Liver (tissue), 9 donors: ENCODE measurements around the gene NEURL1. TPM values are rescaled to one million over a fixed set of nuclear protein-coding genes. Genes with fewer than 3 reads are reported as not detected.
A peak's percentile ranks its signal among the peaks of the same experiment; 100 is the strongest.

Experiments
- DNase-seq: peaks from one replicate; pipeline ENCODE4 v3.0.0-alpha.2; 2017; ENCODE audit warnings: low spot score
- H3K27ac ChIP-seq, 2 donors: one replicate each; pipeline ENCODE4 v1.7.0; 2013; ENCODE audit warnings: inconsistent platforms in 2 of 2, low read length in 2 of 2, control low read depth in 1 of 2, low read depth in 1 of 2, mild to moderate bottlenecking in 1 of 2
- H3K27me3 ChIP-seq, 4 donors: one replicate each; pipeline versions ENCODE4 v1.6.1 to v1.7.0; 2013; ENCODE audit warnings: low read length in 3 of 4, inconsistent platforms in 1 of 4, mild to moderate bottlenecking in 1 of 4, moderate library complexity in 1 of 4; ENCODE audit not compliant: control insufficient read depth in 4 of 4, insufficient read depth in 4 of 4
- H3K36me3 ChIP-seq, 4 donors: one replicate each; pipeline versions ENCODE4 v1.6.1 to v1.7.0; 2013; ENCODE audit warnings: low read length in 3 of 4, mild to moderate bottlenecking in 3 of 4, low read depth in 1 of 4, moderate library complexity in 1 of 4; ENCODE audit not compliant: control insufficient read depth in 4 of 4, insufficient read depth in 3 of 4
- H3K4me1 ChIP-seq, 4 donors: one replicate each; pipeline versions ENCODE4 v1.6.1 to v1.7.0; 2013; ENCODE audit warnings: low read length in 3 of 4, mild to moderate bottlenecking in 3 of 4, moderate library complexity in 1 of 4; ENCODE audit not compliant: control insufficient read depth in 4 of 4, insufficient read depth in 4 of 4
- H3K4me3 ChIP-seq, 3 donors: one replicate each; pipeline versions ENCODE4 v1.6.1 to v1.7.0; 2013; ENCODE audit warnings: low read length in 3 of 3, control low read depth in 1 of 3, low read depth in 1 of 3, mild to moderate bottlenecking in 1 of 3
- H3K9ac ChIP-seq, 2 donors: one replicate each; pipeline ENCODE4 v1.7.0; 2013; ENCODE audit warnings: low read length in 2 of 2, mild to moderate bottlenecking in 2 of 2, moderate library complexity in 2 of 2, control low read depth in 1 of 2, low read depth in 1 of 2
- H3K9me3 ChIP-seq, 4 donors: one replicate each; pipeline versions ENCODE4 v1.6.1 to v1.7.0; 2013; ENCODE audit warnings: low read length in 3 of 4; ENCODE audit not compliant: control insufficient read depth in 4 of 4
- ATF3 ChIP-seq: IDR thresholded peaks from 2 replicates; pipeline ENCODE4 v1.6.1; 2016; ENCODE audit warnings: antibody characterized with exemption
- EGR1 ChIP-seq, 2 donors: IDR thresholded peaks; 2 replicates each; pipeline ENCODE4 v1.6.1; 2016 to 2018; ENCODE audit warnings: antibody characterized with exemption in 2 of 2, low read depth in 2 of 2
- FOXA1 ChIP-seq: IDR thresholded peaks from 2 replicates; pipeline ENCODE4 v1.6.1; 2016; ENCODE audit warnings: antibody characterized with exemption
- FOXA2 ChIP-seq: IDR thresholded peaks from 2 replicates; pipeline ENCODE4 v1.6.1; 2016; ENCODE audit warnings: antibody characterized with exemption
- HNF4A ChIP-seq, 2 donors: conservative IDR thresholded peaks; 2 replicates each; pipeline ENCODE4 v1.6.1; 2016; ENCODE audit warnings: antibody characterized with exemption in 2 of 2, mild to moderate bottlenecking in 2 of 2
- JUND ChIP-seq, 2 donors: IDR thresholded peaks; 2 replicates each; pipeline ENCODE4 v1.6.1; 2016; ENCODE audit warnings: antibody characterized with exemption in 2 of 2
- MAX ChIP-seq: IDR thresholded peaks from 2 replicates; pipeline ENCODE4 v1.6.1; 2016; ENCODE audit warnings: antibody characterized with exemption
- NR2F2 ChIP-seq: IDR thresholded peaks from 2 replicates; pipeline ENCODE4 v1.6.1; 2016; ENCODE audit warnings: antibody characterized with exemption
- RAD21 ChIP-seq, 2 donors: IDR thresholded peaks; 2 replicates each; pipeline ENCODE4 v1.6.1; 2016; ENCODE audit warnings: antibody characterized with exemption in 2 of 2, mild to moderate bottlenecking in 2 of 2
- REST ChIP-seq: IDR thresholded peaks from 2 replicates; pipeline ENCODE4 v1.6.1; 2016; ENCODE audit warnings: antibody characterized with exemption, mild to moderate bottlenecking
- RXRA ChIP-seq, 2 donors: IDR thresholded peaks; 2 replicates each; pipeline ENCODE4 v1.6.1; 2017 to 2018; ENCODE audit warnings: antibody characterized with exemption in 2 of 2, mild to moderate bottlenecking in 1 of 2
- SP1 ChIP-seq: IDR thresholded peaks from 2 replicates; pipeline ENCODE4 v1.6.1; 2018; ENCODE audit warnings: antibody characterized with exemption, mild to moderate bottlenecking
- TAF1 ChIP-seq: conservative IDR thresholded peaks from 2 replicates; pipeline ENCODE4 v1.6.1; 2016; ENCODE audit warnings: antibody characterized with exemption, mild to moderate bottlenecking
- YY1 ChIP-seq: IDR thresholded peaks from 2 replicates; pipeline ENCODE4 v1.6.1; 2016; ENCODE audit warnings: antibody characterized with exemption, mild to moderate bottlenecking
- ZBTB33 ChIP-seq: IDR thresholded peaks from 2 replicates; pipeline ENCODE4 v1.6.1; 2016; ENCODE audit warnings: antibody characterized with exemption
- WGBS: extraction: QIAGEN DNeasy Blood & Tissue Kit; methylation state at CpG from one replicate; pipeline ENCODE4 v1.1.7; 2013; 5-methylcytosine and 5-hydroxymethylcytosine counted together
- polyA plus RNA-seq, 2 donors: library from polyadenylated mRNA; stranded (reverse) in 1 of 2; unstranded in 1 of 2; fragments of 200-250 nt in 1 of 2; fragments of >200 nt in 1 of 2; fragmentation: Nextera tagmentation in 1 of 2; extraction: Ambion mirVana in 1 of 2; gene quantifications; one replicate each; pipeline versions ENCODE4 v1.2.1 to v1.2.3, GENCODE V29; 2013 to 2015
- total RNA-seq, 2 donors: library from RNA; depleted of rRNA; stranded (reverse); fragments of >200 nt; gene quantifications; one replicate each; pipeline ENCODE4 v1.2.3, GENCODE V29; 2014
- donor health status: healthy.
- donor health status: healthy.
- donor health status: healthy.
- donor health status: healthy.
- donor health status: healthy.

The NEURL1 gene
- total and polyA plus RNA-seq, 4 donors: 0.11 to 3.9 (median 0.74) TPM

GRCh38 chr10:103547391-103547946 is 54.0 kb downstream of the NEURL1 start:
- TF ChIP-seq SP1 (no peak), MAX (no peak), RXRA (IDR thresholded peaks at IDR 0.05) (no peak), RAD21 (IDR thresholded peaks at IDR 0.05) (no peak), REST (no peak), HNF4A (conservative IDR thresholded peaks at IDR 0.05) (no peak), FOXA1 (no peak), FOXA2 (no peak), EGR1 (IDR thresholded peaks at IDR 0.05; ENCODE audit: low read depth in 2 of 2) (no peak), YY1 (no peak)
- no peaks in the 10 kb centered on the region for H3K9me3 ChIP-seq
- WGBS: 92% methylated on average over 10 of the region's 10 CpGs
- DNase-seq: peak; percentile 27
- no peaks in the 10 kb centered on the region for H3K36me3 ChIP-seq
- no peaks in the 10 kb centered on the region for H3K27me3 ChIP-seq
- H3K27ac ChIP-seq: no peak overlapping the region
- no peak overlapping the region for H3K9ac ChIP-seq
- H3K4me3 ChIP-seq: no peak overlapping the region
- H3K4me1 ChIP-seq: peaks cover 4 to 31% (median 20%) of the 10 kb centered on the region in 4 donors

GRCh38 chr10:103548006-103548405 is 54.5 kb downstream of the NEURL1 start:
- no peak overlapping the region for H3K9ac ChIP-seq
- no peak for DNase-seq
- no peaks in the 10 kb centered on the region for H3K36me3 ChIP-seq
- no peak overlapping the region for H3K27ac ChIP-seq
- no peaks in the 10 kb centered on the region for H3K27me3 ChIP-seq
- H3K4me3 ChIP-seq: no peak overlapping the region
- 98% methylated on average over 3 of the region's 3 CpGs for WGBS
- H3K9me3 ChIP-seq: no peaks in the 10 kb centered on the region
- H3K4me1 ChIP-seq: peaks cover 4 to 26% (median 16%) of the 10 kb centered on the region in 4 donors
- no peak for TF ChIP-seq REST
- TF ChIP-seq ZBTB33: no peak
- TF ChIP-seq RXRA (IDR thresholded peaks at IDR 0.05): no peak
- no peak for TF ChIP-seq JUND (IDR thresholded peaks at IDR 0.05)
- TF ChIP-seq EGR1 (IDR thresholded peaks at IDR 0.05; ENCODE audit: low read depth in 2 of 2): no peak
- no peak for TF ChIP-seq YY1
- no peak for TF ChIP-seq NR2F2
- no peak for TF ChIP-seq TAF1
- TF ChIP-seq ATF3: no peak
- no peak for TF ChIP-seq HNF4A (conservative IDR thresholded peaks at IDR 0.05)
